ENCODE results near the gene GFY. TPM values are rescaled to one million over a fixed set of nuclear protein-coding genes. Genes with fewer than 3 reads are reported as not detected.

The GFY gene
- total and polyA plus RNA-seq, 2 donors (not counting 1 experiment from before 2014, with no cell fraction given) = not detected

- ATAC-seq (ENCODE audit: low read depth) = no peak
- CTCF ChIA-PET = interaction anchor here (0.6 to 1.3 kb wide), 2 partner anchors 18 to 23 kb away, joined by 3 read pairs; no protein-coding TSS in a partner anchor
Observed at GRCh38 chr19:49396738-49397505, 28.3 kb upstream of the GFY start.

More at GRCh38 chr19:49396738-49397505, 28.3 kb upstream of the GFY start:
- POLR2A ChIA-PET = no interaction called here
- H3K27ac ChIP-seq (ENCODE audit: low read length in 2 of 2) = no peak overlapping the region
- H3K4me1 ChIP-seq (ENCODE audit: control insufficient read depth in 2 of 2, insufficient read depth in 2 of 2, low read length in 2 of 2) = peaks cover 3 to 5% of the 10 kb centered on the region in 2 donors
- no peaks in the 10 kb centered on the region for H4K20me1 ChIP-seq (ENCODE audit: control insufficient read depth, insufficient read depth, low read length, poor library complexity, severe bottlenecking)
- H3K9ac ChIP-seq (ENCODE audit: low read length) = no peak overlapping the region
- no peak overlapping the region for H2AFZ ChIP-seq (ENCODE audit: insufficient read depth, low read depth, low read length, poor library complexity, severe bottlenecking)
- intact Hi-C loops (cut with micrococcal nuclease) = no loop called here
- no peaks in the 10 kb centered on the region for H3K36me3 ChIP-seq (replicated peaks in 1 of 2; ENCODE audit: control extremely low read depth in 1 of 2, control insufficient read depth in 1 of 2, extremely low read depth in 1 of 2, insufficient read depth in 2 of 2, low read length in 1 of 2)
- 96% methylated on average over 7 of the region's 8 CpGs for WGBS (ENCODE audit: insufficient coverage)
- no peak overlapping the region for H3K4me2 ChIP-seq (replicated peaks; ENCODE audit: low read depth, low read length, poor library complexity, severe bottlenecking)
- H3K27me3 ChIP-seq (replicated peaks in 1 of 4; ENCODE audit: control extremely low read depth in 1 of 4, control insufficient read depth in 3 of 4, insufficient read depth in 4 of 4, low read length in 3 of 4) = no peaks in the 10 kb centered on the region
- TF ChIP-seq CTCF (IDR thresholded peaks at IDR 0.05) = no peak
- no peak for TF ChIP-seq EZH2 (IDR thresholded peaks at IDR 0.05; ENCODE audit: borderline replicate concordance, insufficient read depth, low read depth, low read length, poor library complexity, severe bottlenecking)
- H3K4me3 ChIP-seq (ENCODE audit: control extremely low read depth in 1 of 5, extremely low read depth in 1 of 5, insufficient read depth in 1 of 5, low read depth in 2 of 5, low read length in 4 of 5) = no peak overlapping the region
- H3K9me3 ChIP-seq (ENCODE audit: control extremely low read depth in 1 of 3, control insufficient read depth in 2 of 3, insufficient read depth in 1 of 3, low read length in 2 of 3) = no peaks in the 10 kb centered on the region
- no peaks in the 10 kb centered on the region for H3K79me2 ChIP-seq (ENCODE audit: control insufficient read depth, insufficient read depth, low read length)
- Mint-ChIP-seq H3K9me3 (ENCODE audit: insufficient read depth) (no peaks in the 10 kb centered on the region), H3K4me1 (peaks cover 3% of the 10 kb centered on the region), H3K27ac (peak overlapping the region; percentile 53), H3K27me3 (no peaks in the 10 kb centered on the region), H3K4me3 (no peak overlapping the region)
- no peak for DNase-seq

All from B cell (primary cell).